Mammary epithelial cell (primary cell): Measurements from ENCODE around the gene GDPD5.

ENCODE experiments used
- EZH2 ChIP-seq: IDR thresholded peaks from 2 replicates; pipeline ENCODE4 v1.6.1; 2012; ENCODE audit warnings: low read length, inconsistent platforms, borderline replicate concordance
- TF ChIP-seq, protein P1 (sequence below), 2 donors: IDR thresholded peaks in 1 of 2; conservative IDR thresholded peaks in 1 of 2; 2 replicates each; pipeline ENCODE4 v1.5.1; 2011 to 2012; ENCODE audit warnings: inconsistent platforms in 2 of 2, low read length in 2 of 2, mild to moderate bottlenecking in 2 of 2, control low read depth in 1 of 2, low read depth in 1 of 2; ENCODE audit not compliant: insufficient read depth in 1 of 2; ENCODE audit errors: extremely low read depth in 1 of 2

- TF ChIP-seq EZH2, result no peak
- TF ChIP-seq, protein P1, sequence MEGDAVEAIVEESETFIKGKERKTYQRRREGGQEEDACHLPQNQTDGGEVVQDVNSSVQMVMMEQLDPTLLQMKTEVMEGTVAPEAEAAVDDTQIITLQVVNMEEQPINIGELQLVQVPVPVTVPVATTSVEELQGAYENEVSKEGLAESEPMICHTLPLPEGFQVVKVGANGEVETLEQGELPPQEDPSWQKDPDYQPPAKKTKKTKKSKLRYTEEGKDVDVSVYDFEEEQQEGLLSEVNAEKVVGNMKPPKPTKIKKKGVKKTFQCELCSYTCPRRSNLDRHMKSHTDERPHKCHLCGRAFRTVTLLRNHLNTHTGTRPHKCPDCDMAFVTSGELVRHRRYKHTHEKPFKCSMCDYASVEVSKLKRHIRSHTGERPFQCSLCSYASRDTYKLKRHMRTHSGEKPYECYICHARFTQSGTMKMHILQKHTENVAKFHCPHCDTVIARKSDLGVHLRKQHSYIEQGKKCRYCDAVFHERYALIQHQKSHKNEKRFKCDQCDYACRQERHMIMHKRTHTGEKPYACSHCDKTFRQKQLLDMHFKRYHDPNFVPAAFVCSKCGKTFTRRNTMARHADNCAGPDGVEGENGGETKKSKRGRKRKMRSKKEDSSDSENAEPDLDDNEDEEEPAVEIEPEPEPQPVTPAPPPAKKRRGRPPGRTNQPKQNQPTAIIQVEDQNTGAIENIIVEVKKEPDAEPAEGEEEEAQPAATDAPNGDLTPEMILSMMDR (conservative IDR thresholded peaks at IDR 0.05 in 1 of 2, IDR thresholded peaks at IDR 0.05 in 1 of 2; ENCODE audit: extremely low read depth in 1 of 2, insufficient read depth in 1 of 2, low read depth in 1 of 2, low read length in 2 of 2), result no peak
Measured at GRCh38 chr11:75543806-75544205, 18.1 kb upstream of the GDPD5 start.
